CD4-positive, alpha-beta T cell treated with Interleukin-12 subunit alpha and Interleukin-12 subunit beta, for 1 hour (primary cell): Measurements from ENCODE around the gene SLC22A13.
A peak's percentile ranks its signal among the peaks of the same experiment; 100 is the strongest.
"Not testable (repeated sequence)": the region's sequence is repeated elsewhere in the genome, so short reads cannot be mapped to it uniquely, and the experiment has no call there.

ENCODE experiments used
- DNase-seq: peaks from one replicate; pipeline ENCODE4 v3.0.0-alpha.2; 2020

SLC22A13 gene

GRCh38 chr3:38267662-38268061, 2.0 kb downstream of the SLC22A13 start:
- DNase-seq = no peak

GRCh38 chr3:38268087-38268486, 2.5 kb downstream of the SLC22A13 start:
- no peak for DNase-seq

DNA sequence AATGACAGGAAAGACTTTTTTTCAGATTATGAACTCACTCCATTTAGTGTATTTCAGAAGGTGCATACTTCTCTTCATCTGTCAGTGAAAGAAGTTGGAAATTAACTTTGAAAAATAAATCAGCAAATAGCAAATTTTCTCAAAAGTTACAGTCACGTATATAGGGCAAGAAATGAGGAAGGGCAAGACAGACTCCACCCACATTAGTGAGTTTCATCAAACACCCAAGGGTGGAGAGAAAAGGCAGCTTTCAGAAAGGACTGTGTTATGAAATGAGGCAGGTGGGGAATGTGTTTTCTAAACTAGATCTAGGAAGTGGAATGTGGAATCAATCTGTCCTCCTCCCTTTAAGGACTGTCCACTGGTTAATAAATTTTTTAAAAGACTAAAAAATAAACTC, 2.9 kb downstream of the SLC22A13 start:
- DNase-seq = no peak

GRCh38 chr3:38270606-38271005, 5.0 kb downstream of the SLC22A13 start:
- DNase-seq = no peak

DNA sequence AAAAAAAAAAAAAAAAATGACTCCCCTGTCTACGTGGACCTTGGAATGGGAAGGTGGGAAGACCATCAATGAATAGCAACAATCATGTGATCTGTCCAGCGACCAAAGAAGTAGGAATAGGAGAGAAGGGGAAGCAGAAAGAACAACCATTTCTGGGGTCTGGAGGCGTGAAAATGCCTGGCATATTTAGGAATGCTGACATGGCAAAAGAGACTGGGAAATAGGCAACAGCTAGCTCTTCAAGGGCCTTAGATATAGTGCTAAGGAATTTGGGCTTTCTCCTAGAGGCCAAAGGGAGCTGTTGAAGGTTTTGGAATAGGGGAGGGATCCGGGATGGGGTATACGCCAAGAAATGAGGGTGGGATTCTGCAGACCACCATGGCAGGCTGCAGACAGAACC, 5.9 kb downstream of the SLC22A13 start:
- no peak for DNase-seq

GRCh38 chr3:38274864-38275649, 9.4 kb downstream of the SLC22A13 start:
- no peak for DNase-seq

DNA sequence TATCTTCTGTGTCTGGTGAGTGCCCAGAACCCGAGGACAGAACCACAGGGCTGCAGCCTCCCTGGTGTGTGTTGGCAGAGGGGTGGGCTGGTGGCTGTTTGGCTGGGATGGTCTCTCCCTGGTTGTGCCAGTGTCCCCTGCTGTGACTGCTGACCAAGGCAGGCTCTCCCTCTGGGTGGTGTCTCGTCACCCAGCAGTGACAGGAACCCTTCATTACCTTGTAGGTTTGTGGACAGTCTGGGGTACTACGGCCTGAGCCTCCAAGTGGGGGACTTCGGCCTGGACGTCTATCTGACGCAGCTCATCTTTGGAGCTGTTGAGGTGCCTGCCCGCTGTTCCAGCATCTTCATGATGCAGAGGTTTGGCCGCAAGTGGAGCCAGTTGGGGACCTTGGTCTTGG, 10.0 kb downstream of the SLC22A13 start:
- DNase-seq = no peak

- DNase-seq = no peak
These were observed 10.7 kb downstream of the SLC22A13 start for GRCh38 chr3:38276081-38276916.

DNA sequence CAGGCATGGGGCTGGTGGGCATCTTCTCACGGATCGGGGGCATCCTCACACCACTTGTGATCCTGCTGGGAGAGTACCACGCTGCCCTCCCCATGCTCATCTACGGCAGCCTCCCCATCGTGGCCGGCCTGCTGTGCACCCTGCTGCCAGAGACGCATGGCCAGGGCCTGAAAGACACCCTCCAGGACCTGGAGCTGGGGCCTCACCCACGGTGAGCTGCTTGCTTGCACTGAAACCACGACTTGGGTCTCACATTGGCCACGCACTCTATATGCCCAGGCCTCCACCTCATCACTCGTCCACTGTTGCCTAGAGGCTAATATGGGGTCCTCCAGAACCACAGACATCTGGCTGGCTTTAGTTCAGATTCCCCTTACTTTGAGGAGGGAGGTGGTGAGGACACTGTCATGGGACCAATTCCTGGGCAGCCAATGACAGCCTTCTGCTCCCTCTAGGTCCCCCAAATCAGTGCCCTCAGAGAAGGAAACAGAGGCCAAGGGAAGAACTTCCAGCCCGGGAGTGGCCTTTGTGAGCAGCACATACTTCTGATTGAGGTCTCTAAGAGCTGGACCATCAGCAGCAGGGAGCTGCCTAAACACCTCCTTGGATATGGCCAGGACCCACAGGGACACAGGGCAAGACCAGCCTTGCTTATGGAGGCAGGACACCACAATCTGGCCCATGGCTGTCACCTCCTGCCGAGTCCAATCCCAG, 11.5 kb downstream of the SLC22A13 start:
- no peak for DNase-seq

GRCh38 chr3:38278841-38279240, 13.2 kb downstream of the SLC22A13 start:
- DNase-seq = no peak

GRCh38 chr3:38281895-38282686, 16.5 kb downstream of the SLC22A13 start, which contains the start of gene SLC22A14:
Gene SLC22A14, plus strand, starts transcription at chr3:38282294. Its CDS starts 23,733 bp downstream, at chr3:38306027.
- DNase-seq = no peak

DNA sequence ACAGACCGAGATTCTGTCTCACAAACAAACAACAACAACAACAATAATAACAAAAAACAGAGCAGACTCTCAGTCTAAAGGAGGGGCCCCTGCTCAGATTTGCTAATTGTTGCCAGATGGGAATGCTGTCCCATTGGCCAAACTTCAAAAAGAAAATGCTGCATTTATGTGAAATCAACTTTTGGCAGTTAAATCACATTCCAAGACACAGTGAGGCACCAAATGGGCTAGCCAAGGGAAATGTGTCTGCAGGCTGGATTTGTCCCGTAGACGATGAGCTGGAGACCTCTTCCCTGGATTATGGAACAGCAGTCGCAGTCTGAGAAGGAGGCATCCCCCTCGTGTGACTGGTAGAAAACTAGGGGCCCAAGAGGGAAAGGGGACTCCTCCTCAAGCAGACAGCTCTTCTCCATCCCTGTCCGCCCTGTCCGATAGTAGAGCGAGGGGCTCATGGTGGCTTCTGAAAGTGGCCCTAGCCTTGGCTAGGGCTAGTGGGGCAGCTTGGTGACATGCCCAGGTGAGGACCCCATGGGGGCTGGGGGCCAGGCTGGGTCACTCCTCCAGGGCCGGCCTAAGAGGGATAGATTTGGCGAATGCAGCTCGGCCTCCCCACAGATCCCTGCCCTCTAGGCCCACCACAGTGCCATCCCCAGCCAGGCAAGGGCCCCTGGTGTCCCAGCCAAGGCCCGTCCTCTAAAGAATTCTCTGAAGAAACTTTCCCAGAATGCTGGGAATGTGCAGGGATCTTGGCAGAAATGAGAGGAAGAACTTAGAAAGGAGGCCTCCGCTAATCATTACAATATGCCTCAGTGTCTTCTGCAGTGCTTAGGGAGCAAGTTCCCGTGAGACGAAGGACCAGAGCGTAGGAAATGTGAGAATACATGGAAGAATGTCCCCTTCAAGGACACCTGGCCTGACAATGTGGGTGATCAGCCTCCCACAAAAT, 18.5 kb downstream of the SLC22A13 start:
- no peak for DNase-seq

DNA sequence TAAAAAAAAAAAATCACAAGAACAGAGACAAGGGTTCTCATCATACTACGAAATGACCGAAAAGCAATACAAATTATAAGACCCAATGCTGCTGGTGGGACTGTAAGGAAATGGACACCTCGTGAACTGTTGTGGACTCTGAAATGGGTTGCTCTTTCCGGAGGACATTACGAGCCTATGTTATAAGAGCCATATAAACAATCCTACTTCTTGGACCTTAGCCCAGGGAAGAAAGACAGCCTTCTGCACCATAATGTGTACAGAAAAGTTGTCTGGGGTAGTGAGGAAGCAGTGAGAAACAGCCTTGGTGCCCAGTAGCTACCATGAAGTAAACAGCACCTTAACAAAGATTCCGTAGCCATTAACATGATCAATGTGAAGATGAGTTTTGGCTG, 19.1 kb downstream of the SLC22A13 start:
- no peak for DNase-seq

- DNase-seq = not testable (repeated sequence)
These were observed 23.9 kb downstream of the SLC22A13 start for GRCh38 chr3:38289286-38290217.

- not testable (repeated sequence) for DNase-seq
These were observed 31.4 kb downstream of the SLC22A13 start for GRCh38 chr3:38297053-38297452.

GRCh38 chr3:38297537-38297936, 31.9 kb downstream of the SLC22A13 start:
- no peak for DNase-seq

DNA sequence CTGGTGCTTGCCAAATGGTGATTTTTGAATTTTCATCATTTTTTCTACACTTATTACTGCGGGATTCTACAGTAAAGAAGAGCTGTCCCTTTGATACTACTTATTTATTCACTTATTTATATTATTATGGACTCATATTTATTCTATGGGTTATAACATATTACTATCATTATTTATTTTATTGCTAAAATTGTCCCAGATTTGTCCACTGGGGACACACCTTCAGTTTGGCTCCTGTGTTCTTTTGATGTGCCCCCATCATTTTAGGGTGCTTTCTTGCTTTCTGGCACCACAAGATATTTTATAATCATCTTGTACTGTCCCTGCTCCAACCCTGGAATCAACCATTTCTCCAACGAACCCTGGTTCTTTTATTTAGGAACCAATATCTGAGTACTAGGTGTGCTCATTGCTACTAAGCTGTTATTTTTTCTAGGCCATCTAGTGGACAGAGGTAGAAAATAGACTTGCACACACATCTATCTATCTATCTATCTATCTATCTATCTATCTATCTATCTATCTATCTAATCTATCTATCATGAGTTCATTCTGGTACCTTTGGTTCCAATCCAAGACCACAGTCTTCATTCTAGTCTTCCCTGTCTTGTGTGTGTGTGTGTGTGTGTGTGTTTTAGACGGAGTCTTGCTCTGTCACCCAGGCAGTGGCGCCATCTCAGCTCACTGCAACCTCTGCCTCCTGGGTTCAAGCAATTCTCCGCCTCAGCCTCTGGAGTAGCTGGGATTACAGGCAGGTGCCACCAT, 32.5 kb downstream of the SLC22A13 start:
- DNase-seq = peak; percentile 10

GRCh38 chr3:38306941-38307340, 41.3 kb downstream of the SLC22A13 start:
- DNase-seq = no peak

DNA sequence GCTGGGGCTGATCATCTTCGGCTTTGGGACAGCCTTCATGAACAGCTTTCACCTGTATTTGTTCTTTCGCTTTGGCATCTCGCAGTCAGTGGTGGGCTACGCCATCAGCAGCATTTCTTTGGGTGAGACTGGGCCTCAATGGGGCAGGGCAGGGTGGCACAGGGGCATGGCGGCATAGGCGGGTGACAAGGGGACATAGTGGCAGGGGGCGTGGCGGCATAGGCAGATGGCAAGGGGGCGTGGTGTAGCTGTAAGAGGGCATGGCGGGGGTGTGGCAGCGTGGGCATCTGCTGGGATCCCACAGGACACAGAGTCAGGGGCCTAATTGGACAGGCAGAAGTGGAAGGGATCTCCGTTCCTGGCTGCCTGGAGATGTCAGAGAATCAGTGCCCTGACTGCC, 42.0 kb downstream of the SLC22A13 start:
- no peak for DNase-seq
